Umbilical cord (tissue), 2 donors: ENCODE measurements around the gene CAPN13. TPM values are rescaled to one million over a fixed set of nuclear protein-coding genes. Genes with fewer than 3 reads are reported as not detected.

ENCODE experiments used
- DNase-seq: peaks from one replicate; pipeline ENCODE4 v3.0.0-alpha.2; 2015; ENCODE audit warnings: low spot score
- total RNA-seq: library from RNA; depleted of rRNA; stranded (reverse); fragments of >200 nt; gene quantifications from one replicate; pipeline ENCODE4 v1.2.3, GENCODE V29; 2014; ENCODE audit warnings: low replicate concordance; ENCODE audit not compliant: insufficient read depth

The CAPN13 gene
- total RNA-seq, 1 donor from 2014 or later = not detected

GRCh38 chr2:30765191-30765590 lies 42.1 kb downstream of the CAPN13 start:
- DNase-seq = no peak

GRCh38 chr2:30764021-30764800 lies 43.0 kb downstream of the CAPN13 start:
- DNase-seq = no peak

GRCh38 chr2:30763151-30763660 lies 44.0 kb downstream of the CAPN13 start:
- no peak for DNase-seq

- no peak for DNase-seq
These were observed 46.0 kb downstream of the CAPN13 start for GRCh38 chr2:30761226-30761625.

- no peak for DNase-seq
These were observed 47.8 kb downstream of the CAPN13 start for GRCh38 chr2:30759481-30759880.

- no peak for DNase-seq
These were observed 49.0 kb downstream of the CAPN13 start for GRCh38 chr2:30758191-30758651.

GRCh38 chr2:30757749-30758148 lies 49.5 kb downstream of the CAPN13 start:
- DNase-seq = no peak

GRCh38 chr2:30756971-30757370 lies 50.3 kb downstream of the CAPN13 start:
- no peak for DNase-seq

GRCh38 chr2:30756051-30756719 lies 51.1 kb downstream of the CAPN13 start:
- peak; percentile 15 for DNase-seq

- DNase-seq = no peak
These were observed 53.6 kb downstream of the CAPN13 start for GRCh38 chr2:30753630-30754029.

- no peak for DNase-seq
These were observed 54.4 kb downstream of the CAPN13 start for GRCh38 chr2:30752811-30753210.

- no peak for DNase-seq
These were observed 60.0 kb downstream of the CAPN13 start for GRCh38 chr2:30747206-30747605.

GRCh38 chr2:30744823-30745222 lies 62.4 kb downstream of the CAPN13 start:
- DNase-seq = no peak

GRCh38 chr2:30741576-30741975 lies 65.7 kb downstream of the CAPN13 start:
- no peak for DNase-seq

- no peak for DNase-seq
These were observed 68.9 kb downstream of the CAPN13 start for GRCh38 chr2:30738141-30738911.

GRCh38 chr2:30737326-30737610 lies 70.0 kb downstream of the CAPN13 start:
- DNase-seq = no peak

- no peak for DNase-seq
These were observed 70.6 kb downstream of the CAPN13 start for GRCh38 chr2:30736461-30737325.

GRCh38 chr2:30733876-30734520 lies 73.2 kb downstream of the CAPN13 start:
- no peak for DNase-seq

- DNase-seq = no peak
These were observed 74.4 kb downstream of the CAPN13 start for GRCh38 chr2:30732876-30733275.

- no peak for DNase-seq
These were observed 74.9 kb downstream of the CAPN13 start for GRCh38 chr2:30732376-30732775.

- DNase-seq = no peak
These were observed 75.5 kb downstream of the CAPN13 start for GRCh38 chr2:30731706-30732105.
